Ovary (tissue), 3 donors: ENCODE measurements around the gene NXT1.

ENCODE experiments used
- EP300 ChIP-seq: sonication (generic); formaldehyde crosslinking; IDR thresholded peaks from one replicate; pipeline ENCODE4 v1.6.1; 2017; ENCODE audit warnings: antibody characterized with exemption
- TF ChIP-seq, protein P1 (sequence below), 3 donors: fragments of 450-650 bp in 2 of 3; fragments of 200-600 bp in 1 of 3; IDR thresholded peaks; one replicate each; pipeline versions ENCODE4 v1.5.1 to v1.8.0; 2016 to 2022; ENCODE audit warnings: antibody characterized with exemption in 3 of 3, mild to moderate bottlenecking in 1 of 3
- donor health status: DM: no; HTN: no; CAD: no.

DNA sequence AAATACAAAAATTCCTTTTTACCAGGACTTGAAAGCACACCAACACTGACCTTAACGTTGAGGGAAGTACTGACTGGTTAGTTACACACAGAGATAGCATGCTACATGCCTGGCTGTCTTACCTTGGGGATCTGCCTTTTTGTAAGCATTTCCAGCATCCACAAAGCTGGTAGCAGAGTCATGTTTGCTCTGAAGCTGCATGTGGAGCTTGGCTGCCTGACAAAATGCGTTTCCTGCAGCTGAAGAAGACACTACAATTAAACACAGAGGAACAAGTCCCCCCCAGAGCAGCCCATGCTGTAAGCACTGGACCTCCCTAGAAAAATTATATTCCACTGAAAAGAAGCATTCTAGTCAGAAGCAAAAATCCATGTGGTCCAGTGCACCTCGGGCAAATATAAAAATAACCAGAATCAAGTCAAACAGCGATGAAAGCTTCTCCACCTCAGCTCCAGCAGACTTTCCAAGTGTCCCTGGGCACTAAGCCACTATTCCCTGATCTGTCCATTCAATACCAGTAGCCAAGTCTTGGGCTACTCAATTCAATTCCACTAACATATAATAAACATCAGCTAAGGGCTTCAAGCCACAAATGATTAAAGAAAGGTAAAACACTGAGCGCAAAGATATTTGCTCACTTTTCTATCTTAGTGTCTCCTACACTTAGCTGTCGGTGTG, 46.5 kb downstream of the NXT1 start:
- TF ChIP-seq, protein P1, sequence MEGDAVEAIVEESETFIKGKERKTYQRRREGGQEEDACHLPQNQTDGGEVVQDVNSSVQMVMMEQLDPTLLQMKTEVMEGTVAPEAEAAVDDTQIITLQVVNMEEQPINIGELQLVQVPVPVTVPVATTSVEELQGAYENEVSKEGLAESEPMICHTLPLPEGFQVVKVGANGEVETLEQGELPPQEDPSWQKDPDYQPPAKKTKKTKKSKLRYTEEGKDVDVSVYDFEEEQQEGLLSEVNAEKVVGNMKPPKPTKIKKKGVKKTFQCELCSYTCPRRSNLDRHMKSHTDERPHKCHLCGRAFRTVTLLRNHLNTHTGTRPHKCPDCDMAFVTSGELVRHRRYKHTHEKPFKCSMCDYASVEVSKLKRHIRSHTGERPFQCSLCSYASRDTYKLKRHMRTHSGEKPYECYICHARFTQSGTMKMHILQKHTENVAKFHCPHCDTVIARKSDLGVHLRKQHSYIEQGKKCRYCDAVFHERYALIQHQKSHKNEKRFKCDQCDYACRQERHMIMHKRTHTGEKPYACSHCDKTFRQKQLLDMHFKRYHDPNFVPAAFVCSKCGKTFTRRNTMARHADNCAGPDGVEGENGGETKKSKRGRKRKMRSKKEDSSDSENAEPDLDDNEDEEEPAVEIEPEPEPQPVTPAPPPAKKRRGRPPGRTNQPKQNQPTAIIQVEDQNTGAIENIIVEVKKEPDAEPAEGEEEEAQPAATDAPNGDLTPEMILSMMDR (IDR thresholded peaks at IDR 0.05) = no peak
- no peak for TF ChIP-seq EP300
